GM23338 (cell line): ENCODE results near the gene FBXO24. TPM values are rescaled to one million over a fixed set of nuclear protein-coding genes. Genes with fewer than 3 reads are reported as not detected.
A peak's percentile ranks its signal among the peaks of the same experiment; 100 is the strongest.

ENCODE experiments used
- ATAC-seq: fragments of 200-7000 bp; cut with Tn5 transposase; 3 replicates; pipeline ENCODE4 v1.9.1; 2020
- DNase-seq: peaks from one replicate; pipeline ENCODE4 v3.0.0-alpha.2; 2015; ENCODE audit warnings: low spot score
- H2AFZ ChIP-seq: fragments of 200-600 bp; sonication (generic); 2 replicates; pipeline ENCODE4 v1.8.0; 2016; ENCODE audit warnings: antibody characterized with exemption, mild to moderate bottlenecking, moderate library complexity
- H3F3A ChIP-seq: fragments of 200-600 bp; sonication (generic); replicated peaks from 2 replicates; pipeline ENCODE4 v1.8.0; 2017; ENCODE audit warnings: antibody characterized with exemption, mixed run types, low read depth
- H3K27ac ChIP-seq: fragments of 200-600 bp; sonication (generic); 2 replicates; pipeline ENCODE4 v1.6.1; 2016; ENCODE audit warnings: low read depth
- H3K27me3 ChIP-seq: fragments of 200-600 bp; sonication (generic); 2 replicates; pipeline ENCODE4 v1.8.0; 2016; ENCODE audit warnings: mild to moderate bottlenecking, mixed run types, moderate library complexity; ENCODE audit not compliant: insufficient read depth
- H3K36me3 ChIP-seq: fragments of 200-600 bp; sonication (generic); 2 replicates; pipeline ENCODE4 v1.8.0; 2016; ENCODE audit warnings: mild to moderate bottlenecking; ENCODE audit not compliant: insufficient read depth
- H3K4me1 ChIP-seq: fragments of 200-600 bp; sonication (generic); 2 replicates; pipeline ENCODE4 v1.8.0; 2016; ENCODE audit warnings: mild to moderate bottlenecking, moderate library complexity; ENCODE audit not compliant: insufficient read depth
- H3K4me2 ChIP-seq: fragments of 200-600 bp; sonication (generic); 2 replicates; pipeline ENCODE4 v1.7.1; 2017; ENCODE audit warnings: mixed run types
- H3K4me3 ChIP-seq: fragments of 200-600 bp; sonication (generic); 2 replicates; pipeline ENCODE4 v1.6.1; 2016; ENCODE audit warnings: mixed run types
- H3K79me2 ChIP-seq: fragments of 200-600 bp; sonication (generic); replicated peaks from 2 replicates; pipeline ENCODE4 v1.8.0; 2017; ENCODE audit warnings: mild to moderate bottlenecking; ENCODE audit not compliant: insufficient read depth
- H3K9me2 ChIP-seq: fragments of 200-600 bp; sonication (generic); 2 replicates; pipeline ENCODE4 v1.8.0; 2017; ENCODE audit not compliant: insufficient read depth
- H4K20me1 ChIP-seq: fragments of 200-600 bp; sonication (generic); replicated peaks from 2 replicates; pipeline ENCODE4 v1.8.0; 2017; ENCODE audit warnings: mild to moderate bottlenecking; ENCODE audit not compliant: insufficient read depth
- H3K27ac Mint-ChIP-seq: 2 replicates; pipeline ENCODE4 v1.8.0; 2020; ENCODE audit warnings: inconsistent platforms, mild to moderate bottlenecking, moderate library complexity, mixed read lengths
- H3K27me3 Mint-ChIP-seq: 3 replicates; pipeline ENCODE4 v1.8.0; 2022; ENCODE audit warnings: low read depth, mild to moderate bottlenecking, moderate library complexity, mixed read lengths, inconsistent platforms; ENCODE audit not compliant: insufficient read depth, poor library complexity
- H3K36me3 Mint-ChIP-seq: 3 replicates; pipeline ENCODE4 v1.8.0; 2021; ENCODE audit warnings: low read depth, mild to moderate bottlenecking, inconsistent platforms, moderate library complexity, mixed read lengths
- H3K4me1 Mint-ChIP-seq: 3 replicates; pipeline ENCODE4 v1.8.0; 2020; ENCODE audit warnings: mild to moderate bottlenecking, inconsistent platforms, mixed read lengths
- H3K4me3 Mint-ChIP-seq: 3 replicates; pipeline ENCODE4 v1.8.0; 2021; ENCODE audit warnings: moderate library complexity, mild to moderate bottlenecking, inconsistent platforms, mixed read lengths
- H3K9me3 Mint-ChIP-seq: 3 replicates; pipeline ENCODE4 v1.8.0; 2020; ENCODE audit warnings: moderate library complexity, mild to moderate bottlenecking, inconsistent platforms, mixed read lengths
- CREB1 ChIP-seq: fragments of 250-450 bp; sonication (Bioruptor Pico); IDR thresholded peaks from 2 replicates; pipeline ENCODE4 v1.5.0; 2020; ENCODE audit warnings: low read depth, mild to moderate bottlenecking, moderate library complexity
- EZH2 ChIP-seq: fragments of 200-600 bp; sonication (generic); IDR thresholded peaks from one replicate; pipeline ENCODE4 v1.8.0; 2017; ENCODE audit warnings: antibody characterized with exemption, mild to moderate bottlenecking, low read depth; ENCODE audit not compliant: unreplicated experiment
- EZH2phosphoT487 ChIP-seq: fragments of 200-600 bp; sonication (generic); IDR thresholded peaks from one replicate; pipeline ENCODE4 v1.8.1; 2018; ENCODE audit warnings: antibody characterized with exemption; ENCODE audit not compliant: unreplicated experiment
- JUNB ChIP-seq: IDR thresholded peaks from one replicate; pipeline ENCODE4 v1.6.1; 2016; ENCODE audit warnings: antibody characterized with exemption; ENCODE audit not compliant: unreplicated experiment
- NANOG ChIP-seq: IDR thresholded peaks from 2 replicates; pipeline ENCODE4 v1.6.1; 2016; ENCODE audit warnings: antibody characterized with exemption, borderline replicate concordance
- POLR2AphosphoS5 ChIP-seq: IDR thresholded peaks from 2 replicates; pipeline ENCODE4 v1.6.1; 2016; ENCODE audit warnings: antibody characterized with exemption, low read depth
- STAT1 ChIP-seq: IDR thresholded peaks from one replicate; pipeline ENCODE4 v1.6.1; 2016; ENCODE audit warnings: antibody characterized with exemption; ENCODE audit not compliant: unreplicated experiment
- ZNF114 ChIP-seq: fragments of 250-450 bp; sonication (Bioruptor Pico); IDR thresholded peaks from 2 replicates; pipeline ENCODE4 v1.5.0; 2020; ENCODE audit warnings: mild to moderate bottlenecking, moderate library complexity
- ZNF331 ChIP-seq: fragments of 250-450 bp; sonication (Bioruptor Pico); IDR thresholded peaks from 2 replicates; pipeline ENCODE4 v1.5.0; 2020; ENCODE audit warnings: low read depth, mild to moderate bottlenecking, moderate library complexity
- polyA plus RNA-seq: library from polyadenylated mRNA; unstranded; fragments of >200 nt; fragmentation: Nextera tagmentation; extraction: Ambion mirVana; gene quantifications from 2 replicates; pipeline ENCODE4 v1.2.1, GENCODE V29; 2016
- total RNA-seq: library from RNA; depleted of rRNA; stranded (reverse); fragments of >200 nt; shearing (Covaris generic); gene quantifications from 2 replicates; pipeline ENCODE4 v1.2.3, GENCODE V29; 2014
- TF ChIP-seq, protein P1 (sequence below): IDR thresholded peaks from one replicate; pipeline ENCODE4 v1.6.1; 2018; ENCODE audit warnings: antibody characterized with exemption; ENCODE audit not compliant: unreplicated experiment
- TF ChIP-seq, protein P2 (sequence below), 2 experiments: fragments of 200-600 bp in 1 of 2; sonication (generic) in 1 of 2; conservative IDR thresholded peaks; 2 replicates each; pipeline versions ENCODE4 v1.5.1 to v1.6.1; 2016 to 2017; ENCODE audit warnings: antibody characterized with exemption in 2 of 2, low read depth in 2 of 2, mild to moderate bottlenecking in 2 of 2, moderate library complexity in 1 of 2
- TF ChIP-seq, protein P3 (sequence below): fragments of 250-450 bp; sonication (Bioruptor Pico); IDR thresholded peaks from 2 replicates; pipeline ENCODE4 v1.5.0; 2020; ENCODE audit warnings: mild to moderate bottlenecking, moderate library complexity
- TF ChIP-seq, protein P4 (sequence below): IDR thresholded peaks from 2 replicates; pipeline ENCODE4 v1.6.1; 2016; ENCODE audit warnings: antibody characterized with exemption

The FBXO24 gene
- total and polyA plus RNA-seq, 2 experiments from 2014 or later, result 2.1 to 2.4 TPM

DNA sequence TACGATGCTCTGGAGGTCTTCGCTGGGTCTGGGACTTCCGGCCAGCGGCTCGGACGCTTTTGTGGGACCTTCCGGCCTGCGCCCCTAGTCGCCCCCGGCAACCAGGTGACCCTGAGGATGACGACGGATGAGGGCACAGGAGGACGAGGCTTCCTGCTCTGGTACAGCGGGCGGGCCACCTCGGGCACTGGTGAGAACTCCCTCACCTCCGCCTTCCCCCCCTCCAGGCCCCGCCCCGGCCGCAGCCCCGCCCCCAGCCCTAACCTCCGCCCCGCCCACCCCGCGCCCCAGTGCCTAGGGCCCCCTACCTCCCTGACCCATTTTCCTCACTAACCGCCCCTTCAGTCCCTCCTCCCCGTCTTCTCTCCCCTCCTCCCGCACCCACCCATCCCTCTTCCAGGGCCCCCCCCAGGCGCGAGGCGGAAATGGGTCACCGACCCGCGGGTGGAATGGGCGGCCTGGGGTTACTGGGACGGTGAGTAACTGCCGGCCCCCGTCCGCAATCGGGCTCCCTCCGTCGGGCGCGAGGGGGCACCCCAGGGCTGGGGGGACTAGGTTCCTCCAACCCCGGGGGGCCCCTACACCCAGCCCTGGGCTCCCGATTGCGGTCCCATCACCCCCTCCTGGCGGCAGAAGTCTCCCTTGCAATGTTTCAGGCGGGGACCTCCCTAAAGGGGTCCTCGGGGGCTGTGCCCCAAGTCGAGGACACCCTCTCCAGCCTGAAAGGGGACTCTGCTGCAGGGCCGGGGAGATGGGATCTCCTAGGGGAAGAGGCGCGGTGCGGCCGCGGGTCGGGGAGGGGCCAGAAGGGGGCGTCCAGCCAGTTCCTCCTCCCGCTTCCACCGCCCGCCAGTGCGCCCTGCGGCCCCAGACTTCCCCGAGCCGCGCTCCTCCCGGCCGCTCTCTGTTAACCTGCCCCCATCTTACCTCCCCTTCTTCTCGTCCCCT lies 18.2 kb downstream of the FBXO24 start:
- DNase-seq (peak; percentile 93), ATAC-seq (peak; percentile 66)
- H3K4me2 ChIP-seq, result peak overlapping the region; percentile 99
- TF ChIP-seq CREB1 (no peak), ZNF331 (CRISPR knock-in tag) (no peak), JUNB (no peak), STAT1 (no peak), ZNF114 (CRISPR knock-in tag) (no peak), POLR2AphosphoS5 (peak; percentile 96), EZH2phosphoT487 (no peak), EZH2 (no peak), NANOG (no peak)
- TF ChIP-seq, protein P1, sequence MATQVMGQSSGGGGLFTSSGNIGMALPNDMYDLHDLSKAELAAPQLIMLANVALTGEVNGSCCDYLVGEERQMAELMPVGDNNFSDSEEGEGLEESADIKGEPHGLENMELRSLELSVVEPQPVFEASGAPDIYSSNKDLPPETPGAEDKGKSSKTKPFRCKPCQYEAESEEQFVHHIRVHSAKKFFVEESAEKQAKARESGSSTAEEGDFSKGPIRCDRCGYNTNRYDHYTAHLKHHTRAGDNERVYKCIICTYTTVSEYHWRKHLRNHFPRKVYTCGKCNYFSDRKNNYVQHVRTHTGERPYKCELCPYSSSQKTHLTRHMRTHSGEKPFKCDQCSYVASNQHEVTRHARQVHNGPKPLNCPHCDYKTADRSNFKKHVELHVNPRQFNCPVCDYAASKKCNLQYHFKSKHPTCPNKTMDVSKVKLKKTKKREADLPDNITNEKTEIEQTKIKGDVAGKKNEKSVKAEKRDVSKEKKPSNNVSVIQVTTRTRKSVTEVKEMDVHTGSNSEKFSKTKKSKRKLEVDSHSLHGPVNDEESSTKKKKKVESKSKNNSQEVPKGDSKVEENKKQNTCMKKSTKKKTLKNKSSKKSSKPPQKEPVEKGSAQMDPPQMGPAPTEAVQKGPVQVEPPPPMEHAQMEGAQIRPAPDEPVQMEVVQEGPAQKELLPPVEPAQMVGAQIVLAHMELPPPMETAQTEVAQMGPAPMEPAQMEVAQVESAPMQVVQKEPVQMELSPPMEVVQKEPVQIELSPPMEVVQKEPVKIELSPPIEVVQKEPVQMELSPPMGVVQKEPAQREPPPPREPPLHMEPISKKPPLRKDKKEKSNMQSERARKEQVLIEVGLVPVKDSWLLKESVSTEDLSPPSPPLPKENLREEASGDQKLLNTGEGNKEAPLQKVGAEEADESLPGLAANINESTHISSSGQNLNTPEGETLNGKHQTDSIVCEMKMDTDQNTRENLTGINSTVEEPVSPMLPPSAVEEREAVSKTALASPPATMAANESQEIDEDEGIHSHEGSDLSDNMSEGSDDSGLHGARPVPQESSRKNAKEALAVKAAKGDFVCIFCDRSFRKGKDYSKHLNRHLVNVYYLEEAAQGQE, result no peak
- TF ChIP-seq, protein P2, sequence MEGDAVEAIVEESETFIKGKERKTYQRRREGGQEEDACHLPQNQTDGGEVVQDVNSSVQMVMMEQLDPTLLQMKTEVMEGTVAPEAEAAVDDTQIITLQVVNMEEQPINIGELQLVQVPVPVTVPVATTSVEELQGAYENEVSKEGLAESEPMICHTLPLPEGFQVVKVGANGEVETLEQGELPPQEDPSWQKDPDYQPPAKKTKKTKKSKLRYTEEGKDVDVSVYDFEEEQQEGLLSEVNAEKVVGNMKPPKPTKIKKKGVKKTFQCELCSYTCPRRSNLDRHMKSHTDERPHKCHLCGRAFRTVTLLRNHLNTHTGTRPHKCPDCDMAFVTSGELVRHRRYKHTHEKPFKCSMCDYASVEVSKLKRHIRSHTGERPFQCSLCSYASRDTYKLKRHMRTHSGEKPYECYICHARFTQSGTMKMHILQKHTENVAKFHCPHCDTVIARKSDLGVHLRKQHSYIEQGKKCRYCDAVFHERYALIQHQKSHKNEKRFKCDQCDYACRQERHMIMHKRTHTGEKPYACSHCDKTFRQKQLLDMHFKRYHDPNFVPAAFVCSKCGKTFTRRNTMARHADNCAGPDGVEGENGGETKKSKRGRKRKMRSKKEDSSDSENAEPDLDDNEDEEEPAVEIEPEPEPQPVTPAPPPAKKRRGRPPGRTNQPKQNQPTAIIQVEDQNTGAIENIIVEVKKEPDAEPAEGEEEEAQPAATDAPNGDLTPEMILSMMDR (conservative IDR thresholded peaks at IDR 0.05; ENCODE audit: low read depth in 2 of 2), result peak; percentile 44 to 52
- TF ChIP-seq, protein P3, sequence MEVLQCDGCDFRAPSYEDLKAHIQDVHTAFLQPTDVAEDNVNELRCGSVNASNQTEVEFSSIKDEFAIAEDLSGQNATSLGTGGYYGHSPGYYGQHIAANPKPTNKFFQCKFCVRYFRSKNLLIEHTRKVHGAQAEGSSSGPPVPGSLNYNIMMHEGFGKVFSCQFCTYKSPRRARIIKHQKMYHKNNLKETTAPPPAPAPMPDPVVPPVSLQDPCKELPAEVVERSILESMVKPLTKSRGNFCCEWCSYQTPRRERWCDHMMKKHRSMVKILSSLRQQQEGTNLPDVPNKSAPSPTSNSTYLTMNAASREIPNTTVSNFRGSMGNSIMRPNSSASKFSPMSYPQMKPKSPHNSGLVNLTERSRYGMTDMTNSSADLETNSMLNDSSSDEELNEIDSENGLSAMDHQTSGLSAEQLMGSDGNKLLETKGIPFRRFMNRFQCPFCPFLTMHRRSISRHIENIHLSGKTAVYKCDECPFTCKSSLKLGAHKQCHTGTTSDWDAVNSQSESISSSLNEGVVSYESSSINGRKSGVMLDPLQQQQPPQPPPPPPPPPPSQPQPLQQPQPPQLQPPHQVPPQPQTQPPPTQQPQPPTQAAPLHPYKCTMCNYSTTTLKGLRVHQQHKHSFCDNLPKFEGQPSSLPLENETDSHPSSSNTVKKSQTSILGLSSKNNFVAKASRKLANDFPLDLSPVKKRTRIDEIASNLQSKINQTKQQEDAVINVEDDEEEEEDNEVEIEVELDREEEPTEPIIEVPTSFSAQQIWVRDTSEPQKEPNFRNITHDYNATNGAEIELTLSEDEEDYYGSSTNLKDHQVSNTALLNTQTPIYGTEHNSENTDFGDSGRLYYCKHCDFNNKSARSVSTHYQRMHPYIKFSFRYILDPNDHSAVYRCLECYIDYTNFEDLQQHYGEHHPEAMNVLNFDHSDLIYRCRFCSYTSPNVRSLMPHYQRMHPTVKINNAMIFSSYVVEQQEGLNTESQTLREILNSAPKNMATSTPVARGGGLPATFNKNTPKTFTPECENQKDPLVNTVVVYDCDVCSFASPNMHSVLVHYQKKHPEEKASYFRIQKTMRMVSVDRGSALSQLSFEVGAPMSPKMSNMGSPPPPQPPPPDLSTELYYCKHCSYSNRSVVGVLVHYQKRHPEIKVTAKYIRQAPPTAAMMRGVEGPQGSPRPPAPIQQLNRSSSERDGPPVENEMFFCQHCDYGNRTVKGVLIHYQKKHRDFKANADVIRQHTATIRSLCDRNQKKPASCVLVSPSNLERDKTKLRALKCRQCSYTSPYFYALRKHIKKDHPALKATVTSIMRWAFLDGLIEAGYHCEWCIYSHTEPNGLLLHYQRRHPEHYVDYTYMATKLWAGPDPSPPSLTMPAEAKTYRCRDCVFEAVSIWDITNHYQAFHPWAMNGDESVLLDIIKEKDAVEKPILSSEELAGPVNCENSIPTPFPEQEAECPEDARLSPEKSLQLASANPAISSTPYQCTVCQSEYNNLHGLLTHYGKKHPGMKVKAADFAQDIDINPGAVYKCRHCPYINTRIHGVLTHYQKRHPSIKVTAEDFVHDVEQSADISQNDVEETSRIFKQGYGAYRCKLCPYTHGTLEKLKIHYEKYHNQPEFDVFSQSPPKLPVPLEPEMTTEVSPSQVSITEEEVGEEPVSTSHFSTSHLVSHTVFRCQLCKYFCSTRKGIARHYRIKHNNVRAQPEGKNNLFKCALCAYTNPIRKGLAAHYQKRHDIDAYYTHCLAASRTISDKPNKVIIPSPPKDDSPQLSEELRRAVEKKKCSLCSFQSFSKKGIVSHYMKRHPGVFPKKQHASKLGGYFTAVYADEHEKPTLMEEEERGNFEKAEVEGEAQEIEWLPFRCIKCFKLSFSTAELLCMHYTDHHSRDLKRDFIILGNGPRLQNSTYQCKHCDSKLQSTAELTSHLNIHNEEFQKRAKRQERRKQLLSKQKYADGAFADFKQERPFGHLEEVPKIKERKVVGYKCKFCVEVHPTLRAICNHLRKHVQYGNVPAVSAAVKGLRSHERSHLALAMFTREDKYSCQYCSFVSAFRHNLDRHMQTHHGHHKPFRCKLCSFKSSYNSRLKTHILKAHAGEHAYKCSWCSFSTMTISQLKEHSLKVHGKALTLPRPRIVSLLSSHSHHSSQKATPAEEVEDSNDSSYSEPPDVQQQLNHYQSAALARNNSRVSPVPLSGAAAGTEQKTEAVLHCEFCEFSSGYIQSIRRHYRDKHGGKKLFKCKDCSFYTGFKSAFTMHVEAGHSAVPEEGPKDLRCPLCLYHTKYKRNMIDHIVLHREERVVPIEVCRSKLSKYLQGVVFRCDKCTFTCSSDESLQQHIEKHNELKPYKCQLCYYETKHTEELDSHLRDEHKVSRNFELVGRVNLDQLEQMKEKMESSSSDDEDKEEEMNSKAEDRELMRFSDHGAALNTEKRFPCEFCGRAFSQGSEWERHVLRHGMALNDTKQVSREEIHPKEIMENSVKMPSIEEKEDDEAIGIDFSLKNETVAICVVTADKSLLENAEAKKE (CRISPR knock-in tag), result no peak
- TF ChIP-seq, protein P4, sequence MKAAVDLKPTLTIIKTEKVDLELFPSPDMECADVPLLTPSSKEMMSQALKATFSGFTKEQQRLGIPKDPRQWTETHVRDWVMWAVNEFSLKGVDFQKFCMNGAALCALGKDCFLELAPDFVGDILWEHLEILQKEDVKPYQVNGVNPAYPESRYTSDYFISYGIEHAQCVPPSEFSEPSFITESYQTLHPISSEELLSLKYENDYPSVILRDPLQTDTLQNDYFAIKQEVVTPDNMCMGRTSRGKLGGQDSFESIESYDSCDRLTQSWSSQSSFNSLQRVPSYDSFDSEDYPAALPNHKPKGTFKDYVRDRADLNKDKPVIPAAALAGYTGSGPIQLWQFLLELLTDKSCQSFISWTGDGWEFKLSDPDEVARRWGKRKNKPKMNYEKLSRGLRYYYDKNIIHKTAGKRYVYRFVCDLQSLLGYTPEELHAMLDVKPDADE, result 0 out of 2 replicates have a peak, but pooled peaks have one; percentile 43
- no peaks in the 10 kb centered on the region for H3K9me2 ChIP-seq
- no peaks in the 10 kb centered on the region for H3K36me3 ChIP-seq
- H3F3A ChIP-seq, result 0 out of 2 replicates have a peak, but pooled peaks cover 3% of the 10 kb centered on the region
- peak overlapping the region; percentile 86 for H3K4me3 Mint-ChIP-seq
- no peaks in the 10 kb centered on the region for H4K20me1 ChIP-seq
- peaks cover 7% of the 10 kb centered on the region; the same call in 2 of the 3 replicates for H3K36me3 Mint-ChIP-seq
- peak overlapping the region; percentile 89; the same call in 1 of the 2 replicates for H2AFZ ChIP-seq
- H3K27ac ChIP-seq, result peak overlapping the region; percentile 97
- H3K27me3 ChIP-seq, result peaks cover 13% of the 10 kb centered on the region
- H3K4me3 ChIP-seq, result peak overlapping the region; percentile 90
- peaks cover 35% of the 10 kb centered on the region for H3K27me3 Mint-ChIP-seq
- peaks cover 26% of the 10 kb centered on the region for H3K4me1 ChIP-seq
- H3K4me1 Mint-ChIP-seq, result peaks cover 37% of the 10 kb centered on the region
- H3K79me2 ChIP-seq, result no peaks in the 10 kb centered on the region
- peak overlapping the region; percentile 94 for H3K27ac Mint-ChIP-seq
- no peaks in the 10 kb centered on the region for H3K9me3 Mint-ChIP-seq
